AG09309 (cell line): ENCODE results near the gene ANKRD10.

Experiments used
- DNase-seq: peaks from one replicate; pipeline ENCODE4 v3.0.0-alpha.2; 2010; ENCODE audit warnings: low read depth
- H3K4me3 ChIP-seq: 2 replicates; pipeline ENCODE4 v1.5.1; 2011; ENCODE audit warnings: mild to moderate bottlenecking, low read depth, low read length, moderate library complexity; ENCODE audit not compliant: control insufficient read depth
- CTCF ChIP-seq: IDR thresholded peaks from 2 replicates; pipeline ENCODE4 v1.5.1; 2011; ENCODE audit warnings: mild to moderate bottlenecking, low read depth, low read length, inconsistent platforms; ENCODE audit not compliant: insufficient read depth, control insufficient read depth; ENCODE audit errors: missing control alignments

Gene ANKRD10

GRCh38 chr13:110913322-110914080 lies 1.4 kb downstream of the ANKRD10 start:
- DNase-seq, result no peak
- TF ChIP-seq CTCF, result no peak
- peak overlapping the region; percentile 96 for H3K4me3 ChIP-seq

- H3K4me3 ChIP-seq, result peak overlapping the region; percentile 25
- no peak for DNase-seq
- TF ChIP-seq CTCF, result no peak
Observed at GRCh38 chr13:110912651-110913051, 2.2 kb downstream of the ANKRD10 start.

GRCh38 chr13:110911880-110912279 lies 3.0 kb downstream of the ANKRD10 start:
- TF ChIP-seq CTCF, result no peak
- no peak for DNase-seq
- no peak overlapping the region for H3K4me3 ChIP-seq

- TF ChIP-seq CTCF, result no peak
- no peak for DNase-seq
- no peak overlapping the region for H3K4me3 ChIP-seq
Observed at GRCh38 chr13:110910013-110910890, 4.6 kb downstream of the ANKRD10 start.

GRCh38 chr13:110907951-110908898 lies 6.6 kb downstream of the ANKRD10 start:
- H3K4me3 ChIP-seq, result no peak overlapping the region
- no peak for DNase-seq

More at GRCh38 chr13:110907951-110908898, 6.6 kb downstream of the ANKRD10 start:
- no peak for TF ChIP-seq CTCF
